Right atrium auricular region (tissue), 2 donors: ENCODE data around the gene CAMK4. TPM values are rescaled to one million over a fixed set of nuclear protein-coding genes. Genes with fewer than 3 reads are reported as not detected.

Experiments used
- DNase-seq: peaks from one replicate; pipeline ENCODE4 v3.0.0-alpha.2; 2019; ENCODE audit warnings: low spot score
- H3K27ac ChIP-seq, 2 donors: fragments of 200-600 bp; sonication (generic); 1 replicate in 1 of 2; 2 replicates in 1 of 2; pipeline ENCODE4 v1.5.1; 2016 to 2019
- H3K27me3 ChIP-seq, 2 donors: fragments of 200-600 bp; sonication (generic); one replicate each; pipeline versions ENCODE4 v1.5.1 to v1.6.0; 2017 to 2019
- H3K36me3 ChIP-seq: fragments of 200-600 bp; sonication (generic); one replicate; pipeline ENCODE4 v1.5.1; 2016
- H3K4me1 ChIP-seq, 2 donors: fragments of 200-600 bp; sonication (generic); one replicate each; pipeline versions ENCODE4 v1.5.1 to v1.6.0; 2017 to 2019
- H3K4me3 ChIP-seq, 2 donors: fragments of 200-600 bp; sonication (generic); 1 replicate in 1 of 2; 2 replicates in 1 of 2; pipeline ENCODE4 v1.5.1; 2017 to 2019; ENCODE audit warnings: mild to moderate bottlenecking in 1 of 2, moderate library complexity in 1 of 2
- H3K9me3 ChIP-seq, 2 donors: fragments of 200-600 bp; sonication (generic); one replicate each; pipeline ENCODE4 v1.5.1; 2019
- CTCF ChIP-seq, 2 donors: fragments of 200-600 bp; sonication (generic); IDR thresholded peaks; one replicate each; pipeline ENCODE4 v1.5.1; 2019; ENCODE audit warnings: antibody characterized with exemption in 2 of 2
- total RNA-seq, 2 donors: library from RNA; depleted of rRNA; stranded (reverse); fragments of >200 nt; gene quantifications; one replicate each; pipeline ENCODE4 v1.1.0, GENCODE V29; 2016

The CAMK4 gene
- total RNA-seq, 2 donors from 2014 or later: 0.11 to 0.67 TPM

- Histone ChIP-seq H3K9me3 (no peaks in the 10 kb centered on the region), H3K4me3 (no peak overlapping the region), H3K36me3 (no peaks in the 10 kb centered on the region), H3K27me3 (no peaks in the 10 kb centered on the region), H3K4me1 (no peaks in the 10 kb centered on the region), H3K27ac (no peak overlapping the region)
- DNase-seq: no peak
- no peak for TF ChIP-seq CTCF (IDR thresholded peaks at IDR 0.05)
Measured at GRCh38 chr5:111235635-111236034, 11.5 kb downstream of the CAMK4 start.

- Histone ChIP-seq H3K36me3 (no peaks in the 10 kb centered on the region), H3K4me3 (no peak overlapping the region), H3K27ac (no peak overlapping the region), H3K9me3 (no peaks in the 10 kb centered on the region), H3K4me1 (no peaks in the 10 kb centered on the region), H3K27me3 (no peaks in the 10 kb centered on the region)
- no peak for DNase-seq
- no peak for TF ChIP-seq CTCF (IDR thresholded peaks at IDR 0.05)
Measured at GRCh38 chr5:111236348-111236747, 12.2 kb downstream of the CAMK4 start.

GRCh38 chr5:111236995-111237394 is 12.8 kb downstream of the CAMK4 start:
- Histone ChIP-seq H3K4me3 (no peak overlapping the region), H3K9me3 (no peaks in the 10 kb centered on the region), H3K36me3 (no peaks in the 10 kb centered on the region), H3K4me1 (no peaks in the 10 kb centered on the region), H3K27me3 (no peaks in the 10 kb centered on the region), H3K27ac (no peak overlapping the region)
- TF ChIP-seq CTCF (IDR thresholded peaks at IDR 0.05): no peak
- no peak for DNase-seq

GRCh38 chr5:111237470-111237869 is 13.3 kb downstream of the CAMK4 start:
- no peak for TF ChIP-seq CTCF (IDR thresholded peaks at IDR 0.05)
- DNase-seq: no peak
- Histone ChIP-seq H3K27me3 (no peaks in the 10 kb centered on the region), H3K4me1 (no peaks in the 10 kb centered on the region), H3K9me3 (no peaks in the 10 kb centered on the region), H3K36me3 (no peaks in the 10 kb centered on the region), H3K4me3 (no peak overlapping the region), H3K27ac (no peak overlapping the region)

- DNase-seq: no peak
- Histone ChIP-seq H3K9me3 (no peaks in the 10 kb centered on the region), H3K36me3 (no peaks in the 10 kb centered on the region), H3K27me3 (no peaks in the 10 kb centered on the region), H3K4me1 (no peaks in the 10 kb centered on the region), H3K27ac (no peak overlapping the region), H3K4me3 (no peak overlapping the region)
- no peak for TF ChIP-seq CTCF (IDR thresholded peaks at IDR 0.05)
Measured at GRCh38 chr5:111238431-111239225, 14.4 kb downstream of the CAMK4 start.

- Histone ChIP-seq H3K4me1 (no peaks in the 10 kb centered on the region), H3K27me3 (no peaks in the 10 kb centered on the region), H3K4me3 (no peak overlapping the region), H3K9me3 (no peaks in the 10 kb centered on the region), H3K27ac (no peak overlapping the region), H3K36me3 (no peaks in the 10 kb centered on the region)
- no peak for TF ChIP-seq CTCF (IDR thresholded peaks at IDR 0.05)
- DNase-seq: no peak
Measured at GRCh38 chr5:111241696-111242095, 17.5 kb downstream of the CAMK4 start.
